NCI-H2171 treated with DMSO at 0.1 percent for 48 hours (cell line): Measurements from ENCODE around the gene MYH1.
"Not testable (repeated sequence)": the region's sequence is repeated elsewhere in the genome, so short reads cannot be mapped to it uniquely, and the experiment has no call there.

Source experiments
- DNase-seq: peaks from one replicate; lab custom pipeline; 2025; lab: John Stamatoyannopoulos, UW

The MYH1 gene

DNA sequence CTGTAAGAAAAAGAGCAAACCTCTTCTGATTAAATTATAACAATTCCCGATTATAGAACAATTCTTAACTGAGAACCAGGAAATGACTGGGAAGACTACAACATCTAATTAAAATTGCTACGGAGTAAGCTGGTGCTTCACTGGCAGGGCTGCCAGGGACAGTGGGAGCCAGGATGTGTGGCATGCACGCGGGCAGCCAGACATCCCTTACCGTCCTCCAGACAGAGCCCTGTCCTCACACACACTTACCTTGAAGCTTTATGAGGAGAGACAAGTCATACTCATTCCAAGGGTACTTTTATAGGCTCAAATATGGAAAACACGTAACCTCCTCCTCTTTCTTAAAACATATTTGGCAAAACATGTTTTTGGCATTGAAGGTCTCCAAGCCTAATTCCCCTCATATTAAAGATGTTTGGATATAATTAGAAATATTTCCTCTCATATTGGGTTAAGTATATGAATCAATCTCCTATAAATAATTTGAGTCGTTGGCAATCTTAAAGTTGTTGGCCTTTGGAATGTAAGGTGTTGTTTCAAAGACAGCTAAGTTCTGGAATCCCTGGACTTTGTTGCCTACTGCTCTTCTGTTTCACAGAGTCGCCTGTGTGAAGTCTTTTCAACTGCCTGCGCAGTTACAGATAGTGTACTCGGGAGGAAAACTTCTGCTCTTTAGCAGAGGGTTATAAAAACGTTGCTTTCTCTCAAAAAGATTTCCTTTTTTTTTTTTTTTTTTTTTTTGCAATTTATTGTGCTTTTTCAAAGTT, at the start of gene MYH1:
MYH1 (minus strand) TSS at position 272 of the 767 bp plus-strand sequence. CDS start 1,900 bp downstream, outside the sequence.
- DNase-seq, result no peak

DNA sequence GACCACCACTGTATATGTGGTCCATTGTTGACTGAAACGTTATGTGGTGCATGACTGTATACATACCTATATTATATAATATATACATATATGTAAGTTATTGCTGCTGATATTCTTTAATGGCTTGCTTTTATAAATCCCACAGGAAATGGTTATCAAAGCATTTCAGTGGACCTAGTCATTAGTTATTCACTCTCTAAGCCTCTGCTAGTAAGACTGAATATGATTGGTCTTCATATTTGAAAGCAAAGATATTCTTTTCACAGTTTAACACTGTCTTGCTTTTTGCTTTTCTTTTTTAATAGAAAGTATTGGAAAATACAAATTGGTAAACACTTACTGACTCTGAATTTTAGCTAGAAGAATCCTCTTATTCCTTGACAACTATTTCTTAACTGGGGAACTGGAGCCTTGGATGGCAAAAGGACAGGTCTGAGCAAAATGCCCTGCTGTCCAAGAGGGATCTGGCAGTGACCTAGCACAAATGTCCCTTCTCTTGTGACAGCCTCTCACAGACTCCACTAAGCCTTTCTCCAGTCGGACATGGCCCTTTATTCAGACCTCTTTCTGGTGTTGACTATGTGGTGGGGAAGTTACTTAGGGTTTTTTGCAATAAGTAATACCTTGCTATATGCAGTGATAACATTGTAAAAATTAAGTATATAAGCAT, 45.8 kb upstream of the MYH1 start:
- no peak for DNase-seq

DNA sequence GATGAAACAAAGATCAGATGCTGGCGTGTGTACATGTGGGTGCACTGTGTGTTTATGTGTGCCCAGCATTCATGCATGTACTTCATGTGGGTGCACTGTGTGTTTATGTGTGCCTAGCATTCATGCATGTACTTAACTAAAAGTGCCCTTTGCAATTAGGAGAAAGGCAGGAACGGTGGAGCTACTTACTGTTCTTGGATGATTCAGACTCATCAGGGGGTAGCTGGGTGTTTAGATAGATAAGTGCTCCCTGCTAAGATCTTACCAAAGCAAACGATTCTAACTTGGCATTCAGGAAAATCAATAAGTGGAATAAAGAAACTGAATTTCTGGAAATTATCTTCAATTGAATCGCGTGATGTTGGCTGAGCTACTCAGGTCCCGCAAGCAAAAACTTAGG, 39.7 kb upstream of the MYH1 start:
- no peak for DNase-seq

DNA sequence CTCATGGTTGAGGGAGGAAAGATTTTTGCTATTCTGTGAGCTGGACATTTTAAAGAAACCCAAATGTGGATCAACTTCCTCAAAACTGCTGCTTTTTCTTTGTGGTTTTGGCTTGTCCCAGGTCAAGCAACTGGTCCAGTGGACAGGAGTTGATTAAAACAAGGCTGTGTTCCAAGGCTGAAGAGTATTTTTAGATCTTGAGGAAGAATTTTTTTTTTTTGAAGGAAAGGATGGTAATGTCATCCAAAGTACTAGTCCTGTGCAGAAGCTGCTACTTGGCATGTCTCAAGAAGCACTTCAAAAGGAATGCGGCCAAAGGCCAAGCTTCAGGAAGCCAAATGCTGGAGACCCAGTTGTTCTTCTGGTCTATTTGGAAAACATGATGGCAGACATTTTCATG, 39.1 kb upstream of the MYH1 start:
- DNase-seq, result no peak

DNA sequence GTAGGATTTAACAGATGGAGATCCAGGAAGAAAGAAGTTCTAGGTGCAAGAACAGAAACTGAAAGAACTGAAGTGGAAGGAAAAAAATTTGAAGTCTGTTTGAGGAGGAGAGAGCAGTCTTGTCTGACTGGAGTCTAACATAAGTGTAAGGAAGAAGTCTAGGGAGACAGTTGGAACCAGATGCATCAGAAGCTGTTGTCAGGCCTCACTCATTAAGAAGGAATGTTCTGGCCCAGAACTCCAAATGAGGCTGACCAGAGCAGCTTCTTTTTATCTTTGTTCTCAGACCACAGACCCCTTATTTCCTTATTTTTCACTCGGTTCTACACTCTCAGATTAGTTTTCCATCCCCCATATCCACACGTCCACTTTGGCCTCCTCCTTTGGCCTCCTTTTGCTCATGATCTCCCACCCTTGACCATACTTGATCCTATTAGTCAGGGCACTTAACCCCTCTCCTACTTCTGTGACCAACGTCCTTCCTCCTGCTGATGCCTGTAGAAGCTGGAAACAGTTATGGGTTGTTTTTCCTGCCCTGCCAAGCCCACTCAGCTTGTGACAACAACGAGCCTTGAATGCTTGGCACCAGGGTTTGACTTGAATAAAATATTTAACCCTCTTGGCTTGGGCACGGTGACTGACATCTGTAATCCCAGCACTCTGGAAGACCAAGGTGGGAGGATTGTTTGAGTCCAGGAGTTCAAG, 38.1 kb upstream of the MYH1 start:
- no peak for DNase-seq

DNA sequence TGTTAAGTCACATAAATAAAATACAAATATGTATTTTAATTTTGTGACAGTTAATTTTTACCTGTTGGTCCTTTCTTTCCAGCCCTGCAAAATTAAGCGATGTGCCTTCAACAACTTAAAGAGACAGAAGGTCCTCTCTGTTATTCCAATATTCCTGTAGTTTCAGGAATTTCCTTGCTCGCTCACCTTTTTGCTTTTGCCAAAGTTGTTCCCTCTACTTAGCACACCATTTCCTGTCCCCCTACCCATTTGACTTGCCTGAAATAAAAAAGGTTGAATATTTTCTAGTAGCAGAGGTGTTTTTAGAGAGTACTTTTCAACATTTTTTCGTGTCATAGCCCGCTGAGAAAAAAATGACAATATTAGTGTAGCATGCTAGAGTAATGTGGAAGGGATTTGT, 31.7 kb upstream of the MYH1 start:
- DNase-seq, result no peak

DNA sequence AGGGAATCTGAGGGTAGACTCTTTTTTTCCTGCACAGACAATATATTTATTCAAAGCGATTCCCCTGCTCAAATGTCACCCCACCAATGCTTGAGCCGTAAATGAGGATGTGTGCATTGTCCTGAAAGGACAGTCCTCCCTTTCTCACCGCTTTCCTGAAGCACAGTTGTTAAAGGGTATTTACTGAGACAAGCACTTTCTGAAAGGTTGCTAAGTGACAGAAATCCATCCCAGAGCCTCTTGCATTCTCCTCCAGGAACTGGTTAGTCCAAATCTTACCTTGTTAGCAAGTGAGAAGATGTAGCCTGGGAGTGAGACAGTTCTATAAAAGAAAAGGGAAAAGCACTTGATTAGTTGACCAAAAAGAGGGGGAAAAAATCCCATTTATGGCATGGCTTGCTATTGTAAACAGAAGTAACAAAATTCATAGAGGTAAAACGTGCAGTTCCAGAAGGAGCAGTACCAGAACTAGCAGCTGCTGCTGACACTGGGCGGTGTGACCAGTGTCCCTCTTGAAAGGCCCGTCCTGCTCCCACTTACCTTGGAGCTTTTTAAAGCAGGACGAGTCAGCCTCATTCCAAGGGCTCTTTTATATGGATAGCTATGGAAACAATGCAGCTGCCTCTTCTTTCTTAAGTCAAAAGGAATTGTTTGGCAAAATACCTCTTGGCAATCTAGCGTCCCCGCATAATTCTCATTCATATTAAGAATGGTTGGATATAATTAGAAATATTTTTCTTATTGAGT, 30.9 kb upstream of the MYH1 start, which contains the start of gene MYH2:
MYH2 (minus strand) TSS at position 563 of the 747 bp plus-strand sequence. CDS start 1,738 bp downstream, outside the sequence.
- DNase-seq, result no peak

DNA sequence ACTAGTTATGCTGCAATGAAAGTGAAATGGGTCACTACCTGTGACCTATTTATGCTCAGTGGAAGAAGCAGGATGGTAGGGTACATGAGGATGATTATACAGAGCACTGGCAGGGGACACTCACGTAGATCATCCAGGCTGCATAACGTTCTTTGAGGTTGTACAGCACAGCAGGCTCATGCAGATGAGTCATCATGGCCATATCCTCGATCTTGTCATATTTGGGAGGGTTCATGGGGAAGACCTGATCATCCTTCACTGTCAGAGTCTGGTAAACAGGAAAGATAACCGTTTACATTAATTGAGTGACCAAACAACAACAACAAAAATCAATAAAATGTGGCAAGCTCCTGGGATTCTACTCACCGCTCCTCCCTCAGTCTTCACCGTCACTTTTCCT, 29.0 kb upstream of the MYH1 start:
- DNase-seq, result no peak

DNA sequence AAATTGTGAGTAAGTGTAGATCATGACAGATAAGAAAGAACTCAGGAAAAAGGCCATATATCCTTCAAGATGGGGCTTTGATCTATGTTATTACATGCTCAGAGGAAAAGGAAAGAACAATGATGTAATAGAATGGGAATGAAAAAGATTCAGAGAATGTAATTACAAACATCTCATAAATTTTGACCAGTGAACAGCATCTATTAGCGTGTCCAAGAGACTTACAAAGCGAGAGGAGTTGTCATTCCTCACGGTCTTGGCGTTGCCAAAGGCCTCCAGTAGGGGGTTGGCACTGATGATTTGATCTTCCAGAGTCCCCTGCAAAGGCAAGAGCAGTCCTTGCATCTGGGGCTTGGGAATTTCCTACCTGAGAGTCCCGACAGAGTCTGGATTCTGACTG, 25.1 kb upstream of the MYH1 start:
- DNase-seq, result not testable (repeated sequence)

DNA sequence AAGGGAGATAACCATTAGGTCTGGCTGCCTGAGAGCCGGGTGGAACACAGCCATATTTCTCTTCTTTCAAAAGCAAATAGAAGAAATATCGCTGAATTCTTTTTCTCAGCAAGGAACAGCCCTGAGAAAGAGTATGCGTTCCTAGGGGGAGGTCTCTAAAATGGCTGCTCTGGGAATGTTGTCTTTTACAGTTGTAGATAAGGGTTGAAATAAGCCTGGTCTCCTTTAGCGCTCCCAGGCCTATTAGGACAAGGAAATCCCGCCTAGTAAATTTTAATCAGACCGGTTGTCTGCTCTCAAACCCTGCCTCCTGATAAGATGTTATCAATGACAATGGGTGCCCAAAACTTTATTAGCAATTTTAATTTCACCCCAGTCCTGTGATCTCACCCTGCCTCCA, 22.8 kb upstream of the MYH1 start:
- DNase-seq, result not testable (repeated sequence)

DNA sequence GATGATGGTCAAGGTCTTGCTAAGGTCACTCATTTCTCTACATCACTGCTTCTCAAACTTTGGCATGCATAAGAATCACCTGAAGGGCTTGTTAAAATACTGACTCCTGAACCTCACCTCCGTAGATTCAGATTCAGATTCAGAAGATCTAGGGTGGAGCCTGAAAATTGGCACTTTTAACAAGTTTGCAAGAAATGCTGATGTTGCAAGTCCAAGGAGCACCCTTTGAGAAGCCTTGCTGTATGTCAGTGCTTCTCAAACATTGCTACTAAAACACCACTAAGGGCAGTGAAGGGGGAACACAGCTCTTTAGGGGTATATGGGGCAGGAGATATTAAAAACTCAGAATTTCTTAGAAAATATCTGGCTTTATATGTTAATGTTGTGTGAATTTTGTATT, 13.7 kb upstream of the MYH1 start:
- DNase-seq, result no peak

DNA sequence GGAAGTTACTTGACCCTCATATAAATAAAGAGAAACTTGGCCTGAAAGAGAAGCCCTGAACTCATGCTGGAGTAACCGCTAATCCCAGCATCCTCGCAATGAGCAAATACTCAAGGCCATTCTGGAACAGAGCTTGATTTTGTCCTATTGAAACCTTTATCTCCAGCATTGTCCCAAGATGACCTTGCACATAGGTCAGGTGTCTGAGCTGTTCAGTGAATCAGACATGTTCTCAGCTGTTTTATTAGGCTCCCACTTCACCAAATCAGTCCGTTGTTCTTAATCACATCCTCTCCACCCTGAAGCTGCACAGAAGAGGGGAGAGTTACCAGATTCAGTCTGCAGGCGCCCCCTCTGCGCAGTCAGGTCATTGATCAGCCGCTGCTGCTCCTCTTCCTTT, 9.1 kb upstream of the MYH1 start:
- no peak for DNase-seq

DNA sequence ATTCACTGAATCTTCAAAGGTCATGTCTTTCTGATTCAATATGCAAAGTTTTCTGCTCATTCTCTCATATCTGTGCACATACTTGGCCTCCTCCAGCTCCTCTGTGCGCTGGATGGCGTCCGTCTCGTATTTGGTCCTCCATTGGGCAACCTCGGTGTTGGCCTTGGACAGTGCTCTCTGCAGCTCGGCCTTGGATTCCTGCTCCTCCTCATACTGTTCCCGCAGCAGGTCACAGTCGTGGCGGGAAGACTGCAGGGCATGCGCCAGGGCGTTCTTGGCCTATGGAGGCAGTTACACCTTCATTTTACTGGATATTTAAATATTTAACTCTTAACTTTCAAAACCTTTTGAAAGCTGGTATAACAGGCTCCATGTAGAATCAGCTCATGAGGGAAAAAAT, 8.2 kb upstream of the MYH1 start:
- no peak for DNase-seq

DNA sequence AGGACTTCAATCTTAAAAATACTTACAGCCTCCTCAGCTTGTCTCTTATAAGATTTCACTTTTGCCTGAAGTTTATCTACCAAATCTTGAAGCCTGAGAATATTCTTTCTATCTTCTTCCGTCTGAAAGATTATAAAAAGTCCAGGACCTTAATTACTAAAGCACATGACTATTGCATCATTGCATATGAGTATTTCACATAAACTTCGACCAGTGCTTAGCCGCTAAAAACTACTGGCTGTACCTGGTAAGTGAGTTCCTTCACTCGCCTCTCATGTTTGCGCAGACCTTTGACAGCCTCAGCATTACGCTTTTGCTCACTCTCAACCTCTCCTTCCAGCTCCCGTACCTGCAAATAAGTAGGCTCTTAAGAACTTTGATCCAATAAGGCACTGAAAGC, 4.7 kb upstream of the MYH1 start:
- DNase-seq, result no peak

DNA sequence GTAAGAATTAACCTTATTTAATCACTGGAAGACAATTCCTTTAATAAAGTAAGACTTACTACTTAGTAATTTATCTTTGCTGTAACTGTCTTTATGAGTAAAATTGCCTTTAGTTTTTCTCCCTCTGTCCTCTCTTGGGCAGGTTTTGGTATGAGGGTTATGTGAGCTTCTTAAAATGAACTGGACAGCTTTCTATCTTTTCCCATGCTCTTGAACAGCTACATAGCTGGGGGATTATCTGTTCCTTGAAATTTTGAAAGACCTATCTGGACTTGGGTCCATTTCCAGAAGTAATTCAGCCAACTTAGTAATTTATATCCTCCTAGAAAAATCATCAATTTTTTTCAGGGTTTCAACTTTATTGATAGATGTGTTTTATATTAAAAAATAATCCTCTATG, 3.6 kb upstream of the MYH1 start:
- DNase-seq, result no peak

DNA sequence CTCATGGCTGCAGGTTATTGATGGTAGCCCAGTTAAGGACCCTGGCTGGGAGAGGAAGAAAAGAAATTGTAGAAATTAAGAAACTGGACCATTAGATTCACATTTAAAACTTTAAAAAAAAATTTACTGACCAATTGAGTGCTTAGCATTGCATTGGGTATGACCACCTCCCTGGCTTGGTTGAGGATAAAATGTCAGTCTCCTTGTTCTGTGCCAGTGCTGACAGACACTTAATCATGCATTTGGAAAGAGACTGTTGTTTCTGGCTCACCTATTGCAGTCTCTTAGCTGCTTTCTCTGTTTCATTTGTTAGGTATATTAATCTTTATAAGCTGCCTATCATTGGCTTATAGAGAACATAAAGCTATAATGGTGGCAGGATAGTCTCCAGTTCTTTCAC, 1.7 kb downstream of the MYH1 start:
- DNase-seq, result no peak

DNA sequence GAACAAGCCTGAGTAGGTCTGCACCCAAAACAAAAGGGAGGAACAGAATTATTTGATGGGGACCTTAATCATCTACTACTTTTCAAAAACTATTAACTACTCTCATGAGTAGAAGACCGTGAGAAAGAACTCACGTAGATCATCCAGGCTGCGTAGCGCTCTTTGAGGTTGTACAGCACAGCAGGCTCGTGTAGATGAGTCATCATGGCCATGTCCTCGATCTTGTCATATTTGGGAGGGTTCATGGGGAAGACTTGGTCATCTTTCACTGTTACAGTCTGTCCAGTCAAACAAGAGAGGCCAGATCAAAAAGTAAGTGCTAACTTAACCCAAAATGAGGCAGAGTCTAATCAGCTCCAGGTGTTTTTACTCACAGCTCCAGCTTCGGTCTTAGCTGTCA, 2.3 kb downstream of the MYH1 start:
- DNase-seq, result no peak

DNA sequence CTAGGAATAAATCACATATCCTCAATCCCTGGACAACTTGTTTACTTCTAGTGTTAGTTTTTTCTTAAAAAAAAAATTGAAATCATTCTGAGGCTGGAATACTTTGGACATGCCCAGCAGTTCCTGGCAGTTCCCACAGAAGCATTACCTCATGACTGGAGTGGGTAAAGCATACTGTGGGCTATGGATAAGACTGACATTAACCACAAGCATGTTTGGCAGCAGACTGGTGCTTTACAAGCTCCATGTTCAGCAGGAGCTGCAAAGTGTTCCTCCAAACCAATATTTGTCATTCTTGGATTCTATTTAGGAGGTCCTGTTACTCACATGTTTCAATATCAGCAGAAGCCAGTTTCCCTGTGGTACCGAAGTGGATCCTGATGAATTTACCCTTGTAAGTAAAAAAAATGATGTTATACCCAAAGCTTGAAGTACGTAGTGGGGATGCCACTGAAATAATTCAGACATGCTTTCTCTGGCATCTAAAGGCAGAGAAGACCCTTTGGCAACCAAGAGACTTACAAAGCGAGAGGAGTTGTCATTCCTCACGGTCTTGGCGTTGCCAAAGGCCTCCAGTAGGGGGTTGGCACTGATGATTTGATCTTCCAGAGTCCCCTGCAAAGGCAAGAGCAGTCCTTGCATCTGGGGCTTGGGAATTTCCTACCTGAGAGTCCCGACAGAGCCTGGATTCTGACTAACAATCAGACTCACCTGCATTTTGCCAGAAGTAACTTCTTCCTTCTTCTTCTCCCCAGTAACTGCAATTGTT, 4.9 kb downstream of the MYH1 start:
- no peak for DNase-seq

DNA sequence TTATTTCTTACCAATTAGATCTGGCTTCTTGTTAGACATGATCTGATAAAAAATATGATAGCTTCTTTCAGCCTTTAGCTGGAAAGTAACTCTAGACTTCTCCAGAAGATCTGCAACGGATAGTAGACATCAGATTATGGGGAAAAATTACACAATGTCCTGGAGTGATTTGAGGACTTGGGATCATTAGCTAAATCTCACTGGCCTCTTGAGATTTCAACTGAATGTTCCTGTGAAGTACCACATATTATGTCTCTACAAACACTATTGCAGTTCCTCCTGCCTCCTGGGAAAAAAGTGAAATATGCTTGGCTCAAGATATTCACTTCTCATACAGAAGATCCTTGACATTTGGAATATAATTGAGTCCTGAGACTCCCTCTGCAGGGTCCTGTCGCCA, 5.5 kb downstream of the MYH1 start:
- no peak for DNase-seq

DNA sequence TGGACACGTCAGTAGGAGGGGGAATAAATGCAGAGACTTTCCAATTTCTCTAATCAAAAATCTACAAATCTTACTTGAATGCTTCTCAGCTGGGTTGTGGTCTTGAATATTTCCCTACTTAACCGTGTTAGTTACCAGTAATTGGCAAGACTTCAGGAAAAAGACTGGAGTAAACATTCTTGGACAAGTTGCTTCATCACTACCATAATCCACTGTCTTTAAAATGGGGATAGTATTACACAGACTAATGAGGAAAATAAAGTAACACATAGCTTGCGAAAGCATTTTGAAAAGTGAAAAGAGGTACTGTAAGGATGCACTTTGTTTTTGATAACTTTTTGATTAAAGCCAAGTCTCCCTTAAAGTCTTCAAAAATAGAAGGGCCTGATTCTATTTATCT, 18.4 kb downstream of the MYH1 start:
- DNase-seq, result no peak

DNA sequence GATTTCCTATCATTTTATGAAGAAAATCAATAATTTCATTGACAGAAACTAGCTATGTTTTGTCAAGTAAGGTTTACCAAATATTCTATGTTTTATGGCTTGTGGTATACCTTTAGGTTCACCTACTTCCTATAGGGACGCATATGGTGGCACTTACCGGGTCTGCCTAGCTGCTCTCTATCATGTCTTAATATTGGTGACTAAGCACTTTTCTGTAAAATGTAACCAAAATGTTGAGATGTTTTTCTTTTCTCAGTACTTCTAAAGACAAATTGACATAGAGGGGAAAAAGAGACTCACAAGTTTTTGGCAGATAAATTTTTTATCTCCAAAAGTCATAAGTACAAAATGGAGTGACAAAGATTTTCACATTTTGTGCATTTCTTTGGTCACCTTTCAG, 26.3 kb downstream of the MYH1 start:
- DNase-seq, result no peak

DNA sequence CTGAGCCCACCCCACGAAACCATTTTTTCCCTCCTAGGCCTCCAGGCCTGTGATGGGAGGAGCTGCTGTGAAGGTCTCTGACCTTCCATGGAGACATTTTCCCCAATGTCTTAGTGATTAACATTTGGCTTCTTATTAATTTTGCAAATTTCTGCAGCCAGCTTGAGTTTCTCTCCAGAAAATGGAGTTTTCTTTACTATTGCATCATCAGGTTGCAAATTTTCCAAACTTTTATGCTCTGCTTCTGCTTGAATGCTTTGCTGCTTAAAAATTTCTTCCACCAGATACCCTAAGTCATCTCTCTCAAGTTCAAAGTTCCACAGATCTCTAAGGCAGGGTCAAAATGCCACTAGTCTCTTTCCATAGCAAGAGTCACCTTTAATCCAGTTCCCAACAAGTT, 36.1 kb downstream of the MYH1 start:
- DNase-seq, result no peak
